Measurements from ENCODE around the gene OR10K1.
"Not testable (repeated sequence)": the region's sequence is repeated elsewhere in the genome, so short reads cannot be mapped to it uniquely, and the experiment has no call there.

OR10K1 gene, protein sequence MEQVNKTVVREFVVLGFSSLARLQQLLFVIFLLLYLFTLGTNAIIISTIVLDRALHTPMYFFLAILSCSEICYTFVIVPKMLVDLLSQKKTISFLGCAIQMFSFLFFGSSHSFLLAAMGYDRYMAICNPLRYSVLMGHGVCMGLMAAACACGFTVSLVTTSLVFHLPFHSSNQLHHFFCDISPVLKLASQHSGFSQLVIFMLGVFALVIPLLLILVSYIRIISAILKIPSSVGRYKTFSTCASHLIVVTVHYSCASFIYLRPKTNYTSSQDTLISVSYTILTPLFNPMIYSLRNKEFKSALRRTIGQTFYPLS

DNA sequence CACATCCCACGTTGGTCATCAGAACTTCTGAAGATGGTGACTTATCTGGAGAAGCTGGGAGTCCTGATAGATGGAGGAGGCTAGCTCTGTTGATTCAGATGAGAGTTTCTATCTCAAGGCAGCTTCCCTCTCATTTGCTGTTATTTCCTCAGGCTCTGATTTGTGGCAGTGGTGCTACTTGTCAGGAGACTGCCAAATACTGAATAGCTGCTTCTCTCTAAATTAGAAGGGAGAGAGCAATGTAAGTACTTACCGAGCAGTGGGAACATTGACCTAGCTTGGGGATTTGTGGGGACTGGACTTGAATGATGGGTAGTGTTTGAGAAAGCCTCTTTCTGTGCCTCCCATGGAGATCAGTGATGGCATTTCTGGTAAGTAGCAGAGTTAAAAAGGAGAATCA, at the start of gene OR10K1:
OR10K1 (plus strand) TSS at position 301 of the 400 bp plus-strand sequence. CDS start 3,728 bp downstream, outside the sequence.
- no peak for DNase-seq (ENCODE audit: low read depth)

DNA sequence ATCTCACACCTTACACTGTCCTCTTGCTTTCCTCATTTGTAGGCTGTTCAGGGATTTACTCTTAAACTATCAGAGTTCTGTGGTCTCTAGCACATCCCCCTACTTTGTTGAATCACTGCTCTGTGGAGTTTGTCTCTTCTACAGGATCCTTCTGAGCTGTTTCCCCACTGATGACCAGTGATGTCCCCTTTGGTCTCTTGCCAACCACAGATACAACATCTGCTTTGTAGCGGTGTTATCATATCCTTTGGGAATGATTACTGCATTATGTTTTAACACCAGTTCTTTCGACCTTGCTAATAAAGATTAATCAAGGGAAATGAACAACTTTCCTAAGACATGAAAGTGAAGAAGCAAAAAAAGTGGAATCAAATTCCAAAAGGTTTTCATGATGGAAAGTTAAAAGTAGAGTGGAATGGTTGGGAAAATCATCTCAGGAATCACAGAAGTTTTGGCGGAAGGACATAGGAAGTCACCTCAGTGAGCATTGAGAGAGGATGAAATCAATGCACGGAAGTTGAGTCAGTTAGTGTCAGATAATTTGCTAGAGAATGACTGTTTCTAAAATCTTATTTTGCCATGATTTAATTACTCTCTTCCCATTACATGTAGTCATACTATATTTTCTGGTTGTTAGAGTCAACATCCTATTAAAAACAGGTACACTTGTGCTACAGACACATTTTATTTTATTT, 46.8 kb upstream of the OR10K1 start:
- no peak for DNase-seq (ENCODE audit: low read depth)

DNA sequence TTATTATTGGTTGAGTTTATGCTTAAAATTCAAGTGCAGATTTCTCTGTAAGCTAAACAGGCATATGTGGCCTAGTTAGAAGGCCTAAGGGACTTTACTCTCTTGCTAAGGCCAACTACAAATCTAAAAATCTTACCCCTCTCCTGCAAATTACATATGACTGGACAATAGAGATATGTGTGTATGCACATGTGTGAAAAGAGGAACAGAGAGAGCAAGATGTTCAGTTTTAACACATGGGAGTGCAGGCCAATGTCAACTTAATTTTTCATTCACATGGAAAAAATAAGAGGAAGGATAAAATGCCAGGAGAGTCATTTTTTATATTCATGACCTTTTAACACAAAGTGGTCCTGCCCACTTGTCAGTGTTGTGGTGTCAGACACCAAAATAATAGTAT, 44.0 kb upstream of the OR10K1 start:
- DNase-seq (ENCODE audit: low read depth), result no peak

DNA sequence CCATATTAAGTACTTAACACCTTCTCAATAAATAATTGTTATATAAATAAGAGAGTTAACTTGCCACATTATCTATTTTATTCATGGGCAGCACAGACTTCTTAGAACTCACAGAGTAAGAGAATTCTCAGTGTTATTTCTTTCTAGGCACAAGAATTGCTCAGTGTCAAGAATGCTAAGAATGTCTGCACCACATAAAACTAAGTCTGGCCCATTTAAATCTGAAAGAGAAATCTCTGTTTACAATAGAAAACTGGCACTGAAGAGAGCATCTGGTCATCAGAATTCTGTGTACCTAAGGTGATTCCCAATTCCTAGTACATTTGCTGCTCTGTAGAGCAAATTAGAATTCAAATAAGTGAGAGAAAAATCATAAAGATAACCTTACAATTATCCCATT, 39.4 kb upstream of the OR10K1 start:
- no peak for DNase-seq (ENCODE audit: low read depth)

DNA sequence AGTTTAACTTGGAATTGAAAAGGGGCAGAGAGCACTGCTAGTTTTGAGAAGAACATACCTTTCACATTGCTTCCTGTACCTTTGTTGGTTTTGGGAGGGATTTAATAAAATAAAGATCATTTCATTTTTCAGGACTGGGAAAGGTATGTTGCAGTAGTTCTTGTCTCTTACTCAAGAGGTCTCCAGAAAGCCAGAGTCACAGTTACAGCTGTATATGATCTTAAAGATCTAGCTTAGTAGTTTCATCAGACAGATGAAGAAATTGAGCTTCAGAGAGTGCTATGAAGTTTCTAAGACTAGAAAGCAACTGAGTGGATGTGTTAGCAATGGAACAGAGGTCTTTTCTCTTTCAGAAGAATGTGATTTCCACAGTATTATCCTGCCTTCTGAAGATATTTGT, 36.6 kb upstream of the OR10K1 start:
- no peak for DNase-seq (ENCODE audit: low read depth)

DNA sequence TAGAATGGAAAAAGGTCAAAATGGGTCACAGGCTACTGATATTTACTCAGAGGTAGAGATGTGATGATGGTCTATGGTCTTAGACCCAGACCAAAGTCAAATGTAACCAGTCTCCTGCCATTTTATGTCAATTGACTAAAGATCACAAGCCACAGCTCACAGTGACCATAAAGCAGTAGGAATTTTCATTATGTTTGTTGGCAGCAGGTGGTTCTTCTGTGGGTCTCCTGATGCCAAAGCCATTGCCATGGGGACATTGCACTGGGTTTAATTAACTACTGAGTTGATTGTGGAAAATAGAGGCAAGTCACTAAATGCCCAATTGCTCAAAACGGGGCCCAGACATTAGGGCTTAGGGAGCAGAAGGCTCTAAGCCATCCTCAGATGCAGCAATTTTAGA, 35.5 kb upstream of the OR10K1 start, which contains the start of gene OR10K2:
OR10K2 (minus strand) TSS at position 101 of the 400 bp plus-strand sequence. CDS start 5,371 bp downstream, outside the sequence.
- DNase-seq (ENCODE audit: low read depth), result no peak

DNA sequence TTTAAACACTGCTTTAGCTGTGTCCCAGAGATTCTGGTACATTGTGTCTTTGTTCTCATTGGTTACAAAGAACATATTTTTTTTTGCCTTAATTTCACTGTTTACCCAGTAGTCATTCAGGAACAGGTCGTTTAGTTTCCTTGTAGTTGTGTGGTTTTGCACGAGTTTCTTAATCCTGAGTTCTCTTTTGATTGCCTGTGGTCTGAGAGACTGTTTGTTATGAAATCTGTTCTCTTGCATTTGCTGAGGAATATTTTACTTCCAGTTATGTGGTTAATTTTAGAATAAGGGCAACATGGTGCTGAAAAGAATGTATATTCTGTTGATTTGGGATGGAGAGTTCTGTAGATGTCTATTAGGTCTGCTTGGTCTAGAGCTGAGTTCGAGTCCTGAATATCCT, 31.5 kb upstream of the OR10K1 start:
- not testable (repeated sequence) for DNase-seq (ENCODE audit: low read depth)

DNA sequence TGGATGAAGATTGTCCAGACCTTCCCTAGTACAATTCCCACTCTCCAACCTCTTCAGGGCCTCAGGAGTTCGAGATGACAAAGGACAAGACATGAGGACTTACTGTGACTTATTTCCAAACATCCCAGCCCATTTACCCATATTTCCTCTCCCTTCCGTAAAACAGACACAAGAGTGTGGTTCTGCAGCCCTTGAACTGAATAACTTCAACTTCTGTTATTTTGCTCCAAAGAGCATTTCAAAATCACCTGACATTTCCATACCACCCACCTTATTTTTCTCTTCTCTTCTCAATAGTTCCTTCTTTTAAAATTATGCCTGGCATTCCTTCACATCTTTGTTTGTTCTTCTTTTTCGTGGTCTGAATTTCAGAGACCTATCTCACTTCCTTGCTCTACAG, 26.9 kb upstream of the OR10K1 start:
- DNase-seq (ENCODE audit: low read depth), result no peak

DNA sequence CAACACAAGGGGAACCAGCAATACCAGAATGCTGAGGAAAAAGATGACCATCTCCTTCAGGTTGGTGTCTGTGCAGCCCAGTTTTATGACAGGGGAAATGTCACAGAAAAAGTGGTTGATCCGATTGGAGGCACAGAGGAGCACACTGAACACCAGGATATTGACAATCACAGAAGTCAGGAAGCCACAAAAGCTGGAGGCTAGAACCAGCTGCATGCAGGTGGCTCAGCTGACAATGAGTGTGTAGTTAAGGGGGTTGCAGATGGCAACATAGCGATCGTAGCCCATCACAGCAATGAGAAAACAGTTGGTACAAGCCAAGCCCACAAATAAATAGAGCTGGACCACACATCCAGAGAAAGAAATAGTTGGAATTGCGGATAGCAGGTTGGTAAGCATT, 16.3 kb upstream of the OR10K1 start:
- DNase-seq (ENCODE audit: low read depth), result no peak

DNA sequence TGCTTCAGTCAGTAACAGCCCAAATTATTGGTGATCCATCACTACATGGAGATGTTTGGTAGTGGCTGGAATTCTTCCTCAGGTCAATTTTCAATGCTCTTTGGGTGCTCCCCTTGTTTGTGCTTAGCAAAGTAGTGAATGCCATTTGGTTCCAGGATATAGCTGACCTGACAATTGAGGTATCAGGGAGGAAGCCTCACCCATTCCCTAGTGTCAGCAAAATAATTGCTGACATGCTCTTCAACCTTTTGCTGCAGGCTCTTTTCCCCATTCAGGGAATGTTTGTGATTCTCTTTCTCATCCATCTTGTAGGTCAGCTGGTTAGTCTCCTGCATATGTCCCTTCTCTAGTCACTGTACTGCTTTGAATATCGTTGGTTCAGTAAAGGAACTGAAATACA, 7.1 kb upstream of the OR10K1 start:
- no peak for DNase-seq (ENCODE audit: low read depth)

DNA sequence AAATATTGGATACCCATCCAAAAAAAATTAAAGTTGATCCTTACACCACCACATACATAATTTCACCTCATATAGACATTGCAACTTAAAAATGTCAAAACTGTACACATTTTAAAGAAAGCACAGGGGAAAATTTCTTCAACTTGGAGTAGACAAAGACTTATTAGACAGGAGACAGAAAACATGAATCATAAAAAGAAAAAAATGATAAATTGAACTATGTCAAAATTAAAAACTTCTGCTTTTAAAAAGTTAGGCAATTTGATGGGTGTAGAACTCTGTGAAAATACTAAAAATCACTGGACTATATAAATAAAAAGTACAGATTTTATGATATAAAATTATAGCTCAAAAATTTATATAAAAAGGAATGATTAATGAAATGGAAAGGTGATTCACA, 4.4 kb upstream of the OR10K1 start:
- no peak for DNase-seq (ENCODE audit: low read depth)

DNA sequence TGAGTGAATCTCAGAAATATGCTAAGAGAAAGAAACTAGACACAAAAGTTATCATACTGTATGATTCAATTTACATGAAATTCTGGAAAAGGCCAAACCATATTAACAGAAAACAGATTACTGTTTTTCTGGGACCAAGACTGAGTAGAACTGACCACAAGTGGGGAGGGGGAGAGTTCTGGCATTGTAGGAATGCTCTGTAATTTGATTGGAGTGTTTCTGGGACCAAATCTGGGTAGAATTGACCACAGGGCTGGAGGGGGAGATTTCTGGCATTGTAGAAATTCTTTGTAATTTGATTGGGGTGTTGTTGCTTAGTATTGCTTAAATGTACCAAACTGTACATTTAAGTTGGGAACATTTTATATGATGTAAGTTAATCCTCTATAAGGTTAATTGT, 3.4 kb upstream of the OR10K1 start:
- no peak for DNase-seq (ENCODE audit: low read depth)

DNA sequence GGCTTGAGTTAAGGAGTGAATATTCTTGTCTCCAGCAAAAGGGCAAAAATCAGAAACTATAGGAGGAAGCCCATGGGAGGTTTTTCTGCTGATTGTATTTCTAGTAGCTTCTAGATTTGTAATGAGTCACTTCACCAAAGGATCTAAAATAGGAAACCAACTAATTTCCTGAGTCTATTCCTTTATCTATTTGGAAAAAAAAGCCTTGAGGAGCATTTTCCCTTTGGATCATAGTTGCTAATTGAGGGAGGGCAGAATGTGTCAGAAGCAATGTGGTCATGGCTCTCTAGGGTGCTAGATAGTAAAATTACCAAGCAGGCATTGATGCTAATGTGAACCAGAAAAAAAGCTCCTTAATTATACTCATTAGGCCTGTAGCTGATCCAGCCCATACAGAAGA, 10.3 kb downstream of the OR10K1 start, which contains the start of gene OR10R2:
OR10R2 (plus strand) TSS at position 301 of the 400 bp plus-strand sequence. CDS start 106 bp downstream, outside the sequence.
- no peak for DNase-seq (ENCODE audit: low read depth)

DNA sequence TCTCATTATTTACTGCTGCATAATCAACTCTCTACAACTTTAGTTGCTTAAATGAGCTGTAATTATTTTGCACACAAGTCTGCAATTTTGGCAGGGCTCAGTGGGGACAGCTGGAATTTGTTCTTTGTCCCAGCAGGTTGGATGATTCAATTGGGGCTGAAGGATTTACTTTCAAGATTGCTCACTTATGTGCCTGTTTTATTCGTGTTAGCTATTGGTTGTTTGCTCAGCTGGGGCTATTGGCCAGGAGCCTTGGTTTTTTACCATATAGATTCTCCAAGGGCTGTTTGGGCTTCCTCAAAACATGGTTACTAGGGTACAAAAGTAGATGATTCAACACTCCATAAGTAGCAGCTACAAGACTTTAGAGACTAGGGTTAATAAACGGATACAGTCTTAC, 23.8 kb downstream of the OR10K1 start:
- DNase-seq (ENCODE audit: low read depth), result no peak

DNA sequence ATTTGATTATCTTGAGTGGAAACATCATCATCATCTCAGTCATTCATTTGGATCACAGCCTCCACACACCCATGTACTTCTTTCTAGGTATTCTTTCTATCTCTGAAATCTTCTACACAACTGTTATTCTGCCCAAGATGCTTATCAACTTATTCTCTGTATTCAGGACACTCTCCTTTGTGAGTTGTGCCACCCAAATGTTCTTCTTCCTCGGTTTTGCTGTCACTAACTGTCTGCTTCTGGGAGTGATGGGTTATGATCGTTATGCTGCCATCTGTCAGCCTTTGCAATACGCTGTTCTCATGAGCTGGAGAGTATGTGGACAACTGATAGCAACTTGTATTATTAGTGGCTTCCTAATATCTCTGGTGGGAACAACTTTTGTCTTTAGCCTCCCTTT, 29.7 kb downstream of the OR10K1 start:
- DNase-seq (ENCODE audit: low read depth), result no peak

DNA sequence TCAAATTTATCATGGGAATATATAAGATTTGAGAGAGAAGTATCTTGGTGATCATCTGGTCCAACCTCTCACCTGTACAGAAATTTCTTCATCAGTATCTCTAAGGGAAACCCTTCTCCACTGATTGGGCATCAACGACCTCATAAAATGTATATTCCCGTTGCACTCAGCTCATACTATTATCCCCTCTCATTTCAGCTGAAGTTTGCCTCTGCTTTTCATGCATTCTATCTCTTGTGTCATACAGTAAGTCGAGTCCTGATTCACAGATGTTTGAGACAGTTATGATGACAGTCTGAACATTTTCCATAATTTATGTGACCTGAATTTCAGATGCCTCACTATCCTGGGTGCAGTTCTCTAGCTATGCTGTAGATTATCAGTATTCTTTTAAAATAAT, 31.4 kb downstream of the OR10K1 start:
- DNase-seq (ENCODE audit: low read depth), result no peak

DNA sequence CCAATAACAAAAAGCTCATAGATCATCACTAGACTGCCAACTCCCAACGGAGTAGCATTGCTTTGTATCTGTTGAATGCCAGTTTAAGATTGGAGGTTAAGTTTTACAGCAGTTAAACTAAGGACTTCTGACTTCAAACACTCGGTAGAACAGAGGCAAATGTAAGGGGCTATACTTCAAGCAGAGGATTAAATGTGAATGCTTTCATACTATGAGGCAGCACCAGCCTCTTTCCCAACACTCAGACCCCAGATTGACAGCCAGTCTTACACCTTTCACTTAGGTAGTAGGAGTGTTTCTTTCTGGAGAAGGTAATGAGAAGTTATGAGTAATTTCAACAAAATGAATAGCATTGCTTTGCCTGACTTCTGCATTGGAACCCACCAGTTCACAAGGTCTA, 33.2 kb downstream of the OR10K1 start:
- DNase-seq (ENCODE audit: low read depth), result no peak

DNA sequence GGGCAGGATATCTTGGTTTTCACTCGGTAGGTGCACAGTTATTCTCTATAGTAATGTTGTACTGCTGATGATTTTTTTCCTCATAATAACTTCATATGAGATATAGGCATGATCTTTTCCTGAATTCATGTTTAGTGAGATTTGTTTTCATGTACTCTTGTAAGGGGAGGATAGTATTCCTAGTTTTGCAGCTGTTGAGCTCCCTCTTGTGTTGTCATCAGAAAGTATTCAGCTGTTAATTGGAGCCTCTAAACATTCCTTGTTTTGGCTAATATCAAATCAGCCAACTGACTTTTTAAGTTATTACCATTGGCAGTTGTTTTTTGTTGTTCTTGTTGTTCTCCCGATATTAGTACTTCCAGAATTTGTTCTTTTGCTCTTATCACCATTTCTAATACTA, 34.7 kb downstream of the OR10K1 start:
- DNase-seq (ENCODE audit: low read depth), result peak; percentile 2

DNA sequence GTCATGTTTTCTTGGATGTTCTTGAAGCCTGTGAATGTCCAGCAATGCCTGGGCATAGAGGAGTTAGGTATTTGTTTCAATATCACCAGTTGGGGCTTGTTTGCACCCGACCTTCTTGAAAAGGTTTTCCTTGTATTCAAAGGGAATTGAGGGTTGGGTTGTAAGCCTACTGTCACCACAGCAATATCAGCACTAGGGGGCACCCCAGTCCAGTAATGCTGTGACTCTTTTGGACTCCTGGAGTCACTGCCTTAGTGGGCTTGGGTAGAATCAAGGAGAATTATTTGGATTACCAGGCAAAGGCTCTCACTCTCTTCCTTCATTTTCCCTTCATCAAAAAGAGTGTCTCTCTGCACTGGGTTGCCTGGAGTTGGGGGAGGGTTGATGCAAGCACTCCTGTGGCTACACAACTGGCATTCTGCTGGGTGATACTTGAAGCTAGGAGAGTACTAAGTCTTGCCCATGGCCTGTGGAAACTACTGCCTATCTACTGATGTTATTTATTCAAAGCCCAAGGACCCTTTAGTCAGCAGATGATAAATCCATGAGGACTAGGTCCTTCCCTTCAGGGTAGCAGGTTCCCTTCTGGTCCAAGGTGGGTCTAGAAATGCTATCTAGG, 44.8 kb downstream of the OR10K1 start:
- peak; percentile 14 for DNase-seq (ENCODE audit: low read depth)

DNA sequence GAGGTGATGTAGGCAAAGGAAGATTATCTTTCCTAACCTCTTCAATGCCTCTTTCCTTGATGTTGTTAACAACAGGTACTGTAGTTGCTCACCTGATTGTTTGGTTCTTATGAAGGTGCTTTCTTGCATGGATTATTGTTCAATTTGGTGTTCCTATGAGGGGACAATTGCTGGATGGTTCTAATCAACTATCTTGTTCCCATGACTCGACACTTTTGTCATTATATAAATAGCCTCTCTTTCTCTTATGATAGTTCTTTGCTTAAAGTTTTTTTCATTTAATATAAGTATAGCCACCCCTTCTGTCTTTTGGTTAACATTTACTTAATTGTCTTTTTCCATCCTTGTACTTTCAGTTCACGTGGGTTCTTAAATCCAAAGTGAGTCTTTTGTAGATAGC, 45.9 kb downstream of the OR10K1 start:
- no peak for DNase-seq (ENCODE audit: low read depth)

DNA sequence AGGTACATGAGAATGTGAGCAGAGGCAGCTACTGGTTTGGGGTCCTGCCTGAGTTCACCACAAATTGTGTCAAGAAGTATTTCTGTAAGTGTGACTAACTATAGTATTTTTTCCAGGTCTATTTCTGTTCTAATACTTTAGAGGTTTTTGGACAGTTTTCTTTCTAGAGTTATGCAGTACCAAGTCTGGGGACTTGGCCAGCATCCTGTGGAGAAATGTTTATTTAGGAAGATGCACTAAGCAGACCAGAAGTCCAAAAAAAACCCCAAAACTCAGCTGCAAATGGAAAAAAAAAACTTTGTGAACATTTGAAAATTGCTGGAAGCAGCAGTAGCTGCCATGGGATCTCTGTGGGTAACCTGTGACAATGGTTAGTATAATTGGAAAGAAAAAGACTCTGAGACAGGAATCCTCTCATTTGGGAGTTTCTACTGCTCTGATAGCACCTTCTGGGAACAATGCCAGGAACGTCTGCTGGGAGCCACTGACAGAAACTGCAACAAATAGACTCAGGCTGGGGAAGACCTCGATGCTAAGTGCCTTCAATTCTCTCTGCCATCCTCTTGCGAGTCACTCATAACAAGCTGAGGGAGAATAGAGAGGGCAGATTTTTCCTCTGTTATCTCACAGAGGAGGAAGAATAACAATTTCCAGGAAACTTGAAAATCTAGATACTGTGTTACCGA, 48.0 kb downstream of the OR10K1 start:
- DNase-seq (ENCODE audit: low read depth), result no peak

DNA sequence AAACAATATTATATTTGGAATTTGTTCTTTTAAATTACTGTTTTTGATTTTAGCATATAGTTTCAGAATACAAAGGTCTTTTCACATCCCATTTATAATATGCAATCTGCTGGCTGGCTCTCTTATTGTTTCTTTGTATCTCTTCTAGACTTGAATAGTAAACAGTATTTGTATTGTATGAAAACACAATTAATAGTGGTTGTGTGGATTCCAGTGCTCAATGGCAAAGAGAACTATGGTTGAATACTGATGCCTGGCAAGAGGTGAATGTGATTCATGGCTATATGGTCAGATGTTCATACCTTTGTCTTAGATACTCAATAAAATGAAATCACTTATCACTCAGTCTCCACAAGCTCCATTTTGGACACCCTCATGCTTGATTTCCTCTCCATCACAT, 55.3 kb downstream of the OR10K1 start:
- DNase-seq (ENCODE audit: low read depth), result no peak
